IPS-18a (cell line): ENCODE results near the gene FILIP1L.

Experiments
- H3K27ac ChIP-seq: one replicate; pipeline ENCODE4 v1.5.1; 2013; ENCODE audit warnings: low read length
- H3K27me3 ChIP-seq: one replicate; pipeline ENCODE4 v1.6.1; 2013; ENCODE audit warnings: mild to moderate bottlenecking, low read length; ENCODE audit not compliant: control insufficient read depth, insufficient read depth
- H3K36me3 ChIP-seq: one replicate; pipeline ENCODE4 v1.6.1; 2013; ENCODE audit warnings: low read depth, low read length; ENCODE audit not compliant: control insufficient read depth
- H3K4me1 ChIP-seq: one replicate; pipeline ENCODE4 v1.6.1; 2013; ENCODE audit warnings: low read depth, low read length; ENCODE audit not compliant: control insufficient read depth
- H3K4me3 ChIP-seq: one replicate; pipeline ENCODE4 v1.5.1; 2013; ENCODE audit warnings: low read length
- H3K9ac ChIP-seq: one replicate; pipeline ENCODE4 v1.6.1; 2013; ENCODE audit warnings: mild to moderate bottlenecking, low read length, moderate library complexity
- H3K9me3 ChIP-seq: one replicate; pipeline ENCODE4 v1.6.1; 2013; ENCODE audit warnings: low read depth, low read length; ENCODE audit not compliant: control insufficient read depth

The FILIP1L gene

DNA sequence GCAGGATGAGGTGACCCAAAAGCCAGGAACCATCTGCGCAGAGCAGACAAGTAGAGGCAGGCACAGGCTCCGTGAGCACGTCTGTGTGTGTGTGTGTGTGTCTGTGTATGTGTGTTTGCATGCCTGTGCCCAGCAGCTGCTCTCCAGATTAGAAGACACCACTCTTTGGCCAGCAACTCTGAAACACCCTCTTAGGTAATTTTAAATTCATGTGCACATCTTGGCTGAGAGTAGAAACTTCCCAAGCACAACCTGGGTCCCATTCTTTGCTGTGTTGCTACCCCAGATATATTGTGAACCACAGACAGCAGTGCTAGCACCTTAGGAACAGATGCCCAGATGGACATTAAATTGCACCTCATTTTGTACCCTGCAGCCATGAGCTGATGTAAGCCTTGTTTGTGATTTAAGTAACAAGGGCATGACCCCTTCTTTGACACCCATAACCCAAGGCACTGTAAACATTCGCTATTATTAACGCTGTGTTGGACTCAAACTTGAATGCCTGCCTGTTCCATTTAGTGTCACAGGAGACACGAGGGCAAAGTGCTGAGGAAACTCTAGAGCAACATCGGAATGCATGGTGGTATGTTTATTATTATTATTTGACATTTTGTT is at the start of gene FILIP1L:
Gene FILIP1L, minus strand, starts transcription at position 89 of the 618 bp plus-strand sequence.
- Histone ChIP-seq H3K27ac (no peak within 1 kb of the TSS), H3K36me3 (no peaks in the 10 kb centered on the region), H3K4me1 (no peaks in the 10 kb centered on the region), H3K4me3 (no peak within 1 kb of the TSS), H3K9ac (no peak within 1 kb of the TSS), H3K9me3 (no peaks in the 10 kb centered on the region), H3K27me3 (no peaks in the 10 kb centered on the region)

DNA sequence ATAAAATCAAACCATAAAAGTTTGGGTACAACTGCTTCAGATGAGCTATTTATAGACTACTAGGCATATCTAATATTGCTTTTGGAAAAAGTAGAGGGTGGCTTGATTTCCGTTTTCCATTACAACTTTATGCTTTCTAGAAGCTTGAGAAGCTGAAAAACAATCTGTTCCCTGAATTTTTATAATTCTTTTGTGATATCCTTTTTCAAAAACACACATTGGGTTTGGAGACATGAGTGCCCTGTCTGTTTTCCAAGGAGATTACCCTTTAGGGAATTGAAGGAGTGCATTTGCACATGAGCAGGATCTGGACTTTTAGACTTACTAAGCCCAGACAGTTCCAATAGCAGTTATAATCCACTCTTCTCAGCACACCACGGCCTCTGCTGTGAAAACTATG is 49.5 kb upstream of the FILIP1L start:
- H3K4me3 ChIP-seq: no peak overlapping the region
- no peak overlapping the region for H3K9ac ChIP-seq
- H3K4me1 ChIP-seq: no peaks in the 10 kb centered on the region
- H3K9me3 ChIP-seq: no peaks in the 10 kb centered on the region
- H3K27me3 ChIP-seq: no peaks in the 10 kb centered on the region
- H3K27ac ChIP-seq: no peak overlapping the region
- peaks cover 4% of the 10 kb centered on the region for H3K36me3 ChIP-seq

DNA sequence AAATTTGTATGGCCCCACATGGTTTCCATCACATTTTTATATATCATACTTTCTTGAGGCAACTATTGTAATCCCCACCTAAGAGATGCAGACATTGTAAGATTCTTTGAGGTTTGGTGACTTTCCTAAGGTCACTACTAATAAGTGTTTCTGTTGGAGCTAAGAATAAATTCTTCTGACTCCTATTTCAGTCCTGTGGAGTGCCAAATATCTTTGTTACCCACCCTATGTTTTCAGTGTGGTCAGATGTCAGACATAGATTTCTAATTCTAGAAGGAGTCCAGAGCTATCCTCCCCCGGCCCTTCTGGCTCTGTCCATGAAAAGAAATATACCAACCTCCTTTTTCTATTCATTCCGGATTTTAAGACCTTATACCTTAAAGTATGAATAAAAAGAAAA is 46.2 kb upstream of the FILIP1L start:
- Histone ChIP-seq H3K9ac (no peak overlapping the region), H3K9me3 (no peaks in the 10 kb centered on the region), H3K36me3 (no peaks in the 10 kb centered on the region), H3K27ac (no peak overlapping the region), H3K4me3 (no peak overlapping the region), H3K27me3 (no peaks in the 10 kb centered on the region), H3K4me1 (no peaks in the 10 kb centered on the region)

DNA sequence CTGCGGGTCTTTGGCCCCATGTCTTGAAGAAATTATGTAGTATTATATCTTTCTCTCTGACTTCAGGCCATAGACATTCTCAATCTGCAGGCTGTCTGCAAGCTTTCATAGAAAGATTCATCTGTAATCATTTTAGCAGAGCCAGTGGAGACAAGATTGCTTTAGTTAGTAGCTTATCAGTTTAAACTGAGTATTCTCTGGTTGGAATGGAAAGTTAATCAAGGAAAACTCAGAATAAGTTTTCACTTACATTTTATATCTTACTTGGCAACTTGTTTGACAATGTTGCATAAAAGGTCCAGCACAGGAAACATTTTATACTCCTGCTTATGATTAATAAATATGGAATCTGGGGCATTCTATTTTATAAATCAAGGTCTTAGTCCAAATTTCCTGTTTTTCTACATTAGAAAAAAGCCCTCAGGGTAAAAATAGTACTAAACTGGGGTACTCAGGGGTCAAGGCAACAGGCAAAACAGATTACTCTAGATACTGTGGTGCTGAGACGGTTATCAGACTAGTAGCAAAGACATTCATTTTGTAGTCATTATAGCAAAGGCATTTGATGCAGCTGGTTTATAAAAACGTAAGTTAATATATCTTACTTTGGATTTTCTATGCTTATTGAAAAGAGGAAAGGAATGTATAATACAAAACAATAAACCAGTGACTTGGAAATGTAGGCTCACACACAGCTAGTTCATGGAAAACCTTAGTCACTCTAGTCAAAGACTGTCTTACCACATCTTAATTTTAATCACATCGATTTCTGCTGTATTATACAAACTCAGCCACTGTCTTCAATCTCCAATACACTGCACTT is 45.2 kb upstream of the FILIP1L start:
- Histone ChIP-seq H3K27ac (no peak overlapping the region), H3K9ac (no peak overlapping the region), H3K36me3 (no peaks in the 10 kb centered on the region), H3K27me3 (no peaks in the 10 kb centered on the region), H3K9me3 (no peaks in the 10 kb centered on the region), H3K4me3 (no peak overlapping the region), H3K4me1 (no peaks in the 10 kb centered on the region)

DNA sequence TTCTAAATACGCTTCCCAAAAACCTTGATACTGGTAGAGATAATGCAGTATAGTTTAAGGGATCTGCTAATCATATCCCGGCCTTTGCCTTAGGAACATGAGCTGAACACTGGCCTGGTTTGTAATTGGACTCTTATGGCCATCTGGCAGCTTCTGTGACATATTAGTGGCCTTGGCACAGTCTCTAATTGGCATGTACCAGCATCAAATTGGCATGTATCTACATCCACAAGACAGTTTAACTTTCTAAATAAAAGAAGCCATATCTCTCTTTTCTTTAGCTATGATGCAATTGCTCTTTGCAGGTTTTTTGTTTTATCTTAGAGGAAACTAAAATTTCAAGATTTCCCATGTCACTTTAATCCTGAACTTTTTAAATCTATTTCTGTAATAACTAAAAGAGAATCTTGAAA is 44.6 kb upstream of the FILIP1L start:
- Histone ChIP-seq H3K27me3 (no peaks in the 10 kb centered on the region), H3K36me3 (no peaks in the 10 kb centered on the region), H3K9ac (no peak overlapping the region), H3K9me3 (no peaks in the 10 kb centered on the region), H3K27ac (no peak overlapping the region), H3K4me1 (no peaks in the 10 kb centered on the region), H3K4me3 (no peak overlapping the region)

DNA sequence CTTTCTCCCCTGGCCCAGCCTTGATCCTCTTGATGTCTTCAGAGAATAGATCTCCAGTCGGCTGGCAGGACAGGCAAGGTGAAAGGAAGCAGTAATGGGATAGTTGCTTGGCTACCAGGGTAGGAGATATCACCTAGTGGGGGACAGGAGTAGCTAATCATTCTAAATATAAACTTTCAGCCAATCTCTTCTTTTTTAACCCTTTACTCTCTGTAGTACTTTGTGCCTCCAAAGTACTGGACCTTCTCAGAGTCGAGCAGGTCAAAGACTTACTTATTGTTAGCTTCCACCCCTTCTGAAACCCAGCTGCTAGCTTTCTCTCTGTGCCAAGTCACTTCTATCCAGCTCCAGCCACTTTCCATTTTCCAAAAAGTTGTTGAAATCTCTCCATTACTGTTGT is 43.4 kb upstream of the FILIP1L start:
- Histone ChIP-seq H3K4me1 (no peaks in the 10 kb centered on the region), H3K27ac (no peak overlapping the region), H3K27me3 (no peaks in the 10 kb centered on the region), H3K9me3 (no peaks in the 10 kb centered on the region), H3K36me3 (no peaks in the 10 kb centered on the region), H3K4me3 (no peak overlapping the region), H3K9ac (no peak overlapping the region)

DNA sequence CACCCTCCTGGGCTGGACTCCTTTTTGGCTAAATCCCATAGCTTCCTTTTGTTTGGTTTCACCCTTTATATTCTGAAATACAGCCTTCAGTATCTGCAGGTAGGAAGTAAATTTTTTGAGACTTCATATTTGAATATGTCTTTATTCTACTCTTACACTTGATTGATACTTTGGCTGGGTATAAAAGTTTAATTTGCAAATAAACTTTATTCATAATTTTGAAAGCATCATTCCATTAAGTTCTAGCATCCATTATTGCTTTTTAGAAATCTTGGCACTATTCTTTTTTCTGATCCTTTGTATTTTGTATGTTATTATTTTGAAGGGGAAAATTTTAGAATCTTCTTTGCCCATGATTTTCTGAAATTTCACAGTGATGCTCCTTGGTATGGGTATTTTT is 41.3 kb upstream of the FILIP1L start:
- Histone ChIP-seq H3K4me1 (no peaks in the 10 kb centered on the region), H3K27me3 (no peaks in the 10 kb centered on the region), H3K27ac (no peak overlapping the region), H3K9me3 (no peaks in the 10 kb centered on the region), H3K9ac (no peak overlapping the region), H3K4me3 (no peak overlapping the region), H3K36me3 (no peaks in the 10 kb centered on the region)

DNA sequence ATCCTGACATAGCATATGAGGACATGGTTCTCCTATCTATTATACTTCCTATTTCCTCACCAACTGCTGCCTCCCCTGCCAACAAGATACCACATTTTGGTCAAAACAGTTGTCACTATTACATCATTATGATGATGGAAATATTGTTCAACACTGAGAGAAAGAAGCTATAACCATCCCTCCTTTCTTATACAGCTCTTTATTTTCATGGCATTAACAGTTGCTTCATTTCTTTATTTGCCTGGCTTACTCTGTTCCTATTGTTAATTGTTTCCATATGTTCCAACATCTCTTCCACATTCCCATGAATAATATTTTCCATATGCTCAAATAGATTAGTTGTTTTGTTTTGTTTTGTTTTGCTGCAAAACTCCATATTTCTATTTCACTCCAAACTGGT is 40.8 kb upstream of the FILIP1L start:
- Histone ChIP-seq H3K27ac (no peak overlapping the region), H3K9ac (no peak overlapping the region), H3K27me3 (no peaks in the 10 kb centered on the region), H3K4me1 (no peaks in the 10 kb centered on the region), H3K36me3 (no peaks in the 10 kb centered on the region), H3K4me3 (no peak overlapping the region), H3K9me3 (no peaks in the 10 kb centered on the region)

DNA sequence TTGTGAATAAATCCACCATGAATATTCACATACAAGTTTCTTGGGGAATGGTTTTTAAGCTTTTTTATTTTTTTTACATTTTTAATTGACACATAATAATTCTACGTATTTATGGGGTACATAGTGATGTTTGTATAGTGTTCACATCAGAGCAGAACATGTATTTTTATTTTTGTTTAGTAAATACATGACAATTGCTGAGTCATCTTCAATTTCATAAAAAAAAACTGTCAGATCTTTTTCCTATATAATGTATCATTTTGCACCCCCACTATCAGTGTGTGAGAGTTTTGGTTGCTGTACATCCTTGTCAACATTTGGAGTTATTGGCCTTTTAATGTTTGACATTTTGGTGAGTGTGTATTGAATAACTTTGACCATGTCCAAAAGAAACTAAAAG is 39.9 kb upstream of the FILIP1L start:
- H3K27ac ChIP-seq: no peak overlapping the region
- no peaks in the 10 kb centered on the region for H3K27me3 ChIP-seq

DNA sequence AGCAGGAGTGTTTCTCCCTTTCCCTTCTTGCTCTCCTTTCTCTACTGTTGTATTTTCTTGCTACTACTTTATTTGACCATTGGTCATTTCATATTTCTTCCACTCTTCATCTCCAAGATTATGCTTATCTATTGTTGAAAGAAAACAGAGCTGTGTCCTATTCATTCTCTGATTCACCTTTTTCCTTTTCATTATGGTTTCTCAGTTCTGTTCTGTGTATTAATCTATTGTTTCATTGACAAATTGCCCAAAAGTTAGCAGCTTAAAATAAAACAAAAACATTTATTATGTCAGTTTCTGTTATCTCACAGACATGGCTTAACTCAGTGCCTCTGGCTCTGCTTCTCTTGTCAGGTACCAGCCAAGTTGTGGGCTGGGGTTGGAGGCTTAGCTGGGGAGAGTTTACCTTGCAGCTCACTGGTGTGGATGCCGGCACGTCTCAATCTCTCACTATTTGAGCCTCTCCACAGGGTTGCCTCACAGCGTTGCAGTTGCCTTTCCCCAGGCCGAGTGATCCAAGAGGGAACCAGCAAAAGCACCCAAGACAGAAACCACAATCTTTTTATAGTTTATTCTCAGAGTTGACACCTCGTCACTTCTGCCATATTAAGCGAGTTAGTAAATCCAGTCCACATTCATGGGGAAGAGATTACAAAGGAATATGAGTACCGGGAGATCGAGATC is 36.9 kb upstream of the FILIP1L start:
- H3K9me3 ChIP-seq: no peaks in the 10 kb centered on the region
- H3K4me3 ChIP-seq: no peak overlapping the region
- no peak overlapping the region for H3K9ac ChIP-seq
- no peak overlapping the region for H3K27ac ChIP-seq
- no peaks in the 10 kb centered on the region for H3K27me3 ChIP-seq
- no peaks in the 10 kb centered on the region for H3K4me1 ChIP-seq
- H3K36me3 ChIP-seq: no peaks in the 10 kb centered on the region

More for the DNA sequence above, 39.9 kb upstream of the FILIP1L start:
- H3K4me1 ChIP-seq: no peaks in the 10 kb centered on the region
- H3K9me3 ChIP-seq: no peaks in the 10 kb centered on the region
- H3K4me3 ChIP-seq: no peak overlapping the region
- no peaks in the 10 kb centered on the region for H3K36me3 ChIP-seq
- H3K9ac ChIP-seq: no peak overlapping the region

DNA sequence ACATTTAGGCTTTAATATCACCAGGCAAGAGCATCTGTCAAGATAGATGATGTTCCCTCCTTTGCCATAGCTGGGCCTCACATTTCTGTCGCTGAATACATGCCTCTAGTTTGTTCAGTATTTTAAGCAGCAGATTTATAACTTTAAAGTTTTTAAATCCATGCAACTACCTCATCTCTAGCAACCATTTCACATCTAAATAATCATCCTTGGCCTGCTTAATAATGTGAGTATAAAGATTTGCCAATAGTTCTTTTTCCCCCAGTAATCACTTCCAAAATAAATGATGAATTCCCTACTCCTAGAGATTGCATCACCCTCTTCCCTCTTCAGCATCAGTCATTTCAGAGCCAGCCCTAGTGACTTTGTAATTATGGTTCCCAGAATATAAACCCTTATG is 36.2 kb upstream of the FILIP1L start:
- H3K36me3 ChIP-seq: no peaks in the 10 kb centered on the region
- no peak overlapping the region for H3K9ac ChIP-seq
- no peaks in the 10 kb centered on the region for H3K27me3 ChIP-seq
- no peaks in the 10 kb centered on the region for H3K9me3 ChIP-seq
- H3K4me3 ChIP-seq: no peak overlapping the region
- H3K4me1 ChIP-seq: no peaks in the 10 kb centered on the region
- H3K27ac ChIP-seq: no peak overlapping the region
